Neural cell (in vitro differentiated cells): Measurements from ENCODE around the gene SYT13. TPM values are rescaled to one million over a fixed set of nuclear protein-coding genes. Genes with fewer than 3 reads are reported as not detected.

Experiments used
- H2AFZ ChIP-seq: fragments of 200-600, 300-800 bp; sonication (generic), shearing (Covaris generic); 2 replicates; pipeline ENCODE4 v1.6.0; 2014; ENCODE audit warnings: low read depth, mild to moderate bottlenecking, antibody characterized with exemption, low read length, moderate library complexity
- H3F3A ChIP-seq: fragments of 200-600 bp; shearing (Covaris generic); 2 replicates; pipeline ENCODE4 v1.6.1; 2016; ENCODE audit warnings: mild to moderate bottlenecking, moderate library complexity, mixed read lengths, antibody characterized with exemption, low read length; ENCODE audit not compliant: insufficient read depth, poor library complexity, severe bottlenecking
- H3K27ac ChIP-seq: fragments of 200-600, 300-800 bp; sonication (generic), shearing (Covaris generic); 2 replicates; pipeline ENCODE4 v1.5.1; 2014; ENCODE audit warnings: mild to moderate bottlenecking, low read length, moderate library complexity
- H3K27me3 ChIP-seq: fragments of 300-800, 200-600 bp; sonication (generic), shearing (Covaris generic); 2 replicates; pipeline ENCODE4 v1.6.0; 2014; ENCODE audit warnings: mild to moderate bottlenecking, low read depth, low read length, moderate library complexity; ENCODE audit not compliant: insufficient read depth
- H3K36me3 ChIP-seq: fragments of 300-800, 200-600 bp; sonication (generic), shearing (Covaris generic); 2 replicates; pipeline ENCODE4 v1.5.1; 2014; ENCODE audit warnings: mild to moderate bottlenecking, antibody characterized with exemption, low read length, moderate library complexity; ENCODE audit not compliant: insufficient read depth
- H3K4me2 ChIP-seq: fragments of 300-800, 200-600 bp; sonication (generic), shearing (Covaris generic); 2 replicates; pipeline ENCODE4 v1.6.0; 2014; ENCODE audit warnings: mild to moderate bottlenecking, low read length
- H3K4me3 ChIP-seq: fragments of 300-800, 200-600 bp; sonication (generic), shearing (Covaris generic); 2 replicates; pipeline ENCODE4 v1.5.1; 2014; ENCODE audit warnings: mild to moderate bottlenecking, low read length, moderate library complexity
- H3K79me2 ChIP-seq: fragments of 200-600 bp; shearing (Covaris generic); replicated peaks from 2 replicates; pipeline ENCODE4 v1.6.0; 2014; ENCODE audit warnings: mild to moderate bottlenecking, low read length, moderate library complexity; ENCODE audit not compliant: insufficient read depth
- H3K9ac ChIP-seq: fragments of 300-800, 200-600 bp; sonication (generic), shearing (Covaris generic); 2 replicates; pipeline ENCODE4 v1.6.1; 2016; ENCODE audit warnings: mild to moderate bottlenecking, low read length, mixed read lengths
- H3K9me2 ChIP-seq: fragments of 200-600 bp; shearing (Covaris generic); 2 replicates; pipeline ENCODE4 v1.6.1; 2016; ENCODE audit warnings: mild to moderate bottlenecking, low read length, mixed read lengths; ENCODE audit not compliant: insufficient read depth
- H3K9me3 ChIP-seq: fragments of 200-600, 300-800 bp; sonication (generic), shearing (Covaris generic); 2 replicates; pipeline ENCODE4 v1.6.1; 2016; ENCODE audit warnings: mild to moderate bottlenecking, mixed run types, low read length, moderate library complexity, mixed read lengths
- H4K20me1 ChIP-seq: fragments of 200-600 bp; shearing (Covaris generic); 2 replicates; pipeline ENCODE4 v1.6.1; 2016; ENCODE audit warnings: mild to moderate bottlenecking, mixed run types; ENCODE audit not compliant: insufficient read depth
- EP300 ChIP-seq: fragments of 450-650 bp; conservative IDR thresholded peaks from 2 replicates; pipeline ENCODE4 v1.6.1; 2014; ENCODE audit warnings: antibody characterized with exemption, mild to moderate bottlenecking, moderate library complexity; ENCODE audit not compliant: poor library complexity, severe bottlenecking
- EZH2 ChIP-seq: fragments of 200-600, 300-800 bp; shearing (Covaris generic), sonication (generic); IDR thresholded peaks from 2 replicates; pipeline ENCODE4 v1.6.1; 2014; ENCODE audit warnings: antibody characterized with exemption, low read length, borderline replicate concordance, mild to moderate bottlenecking; ENCODE audit not compliant: insufficient read depth, poor library complexity, severe bottlenecking
- MXI1 ChIP-seq: fragments of 450-650 bp; conservative IDR thresholded peaks from 2 replicates; pipeline ENCODE4 v1.6.1; 2014; ENCODE audit warnings: antibody characterized with exemption, mild to moderate bottlenecking; ENCODE audit not compliant: poor library complexity, severe bottlenecking
- POLR2AphosphoS5 ChIP-seq: IDR thresholded peaks from 2 replicates; pipeline ENCODE4 v1.6.1; 2012
- RAD21 ChIP-seq: fragments of 450-650 bp; conservative IDR thresholded peaks from 2 replicates; pipeline ENCODE4 v1.6.1; 2014; ENCODE audit warnings: antibody characterized with exemption, mild to moderate bottlenecking, moderate library complexity
- SMC3 ChIP-seq: fragments of 450-650 bp; conservative IDR thresholded peaks from 2 replicates; pipeline ENCODE4 v1.6.1; 2014; ENCODE audit warnings: antibody characterized with exemption, mild to moderate bottlenecking, moderate library complexity; ENCODE audit not compliant: poor library complexity
- TAF1 ChIP-seq: IDR thresholded peaks from 2 replicates; pipeline ENCODE4 v1.6.1; 2012; ENCODE audit warnings: low read depth
- polyA plus RNA-seq: library from polyadenylated mRNA; depleted of rRNA; stranded (reverse); fragments of >200 nt; gene quantifications from 2 replicates; pipeline ENCODE4 v1.2.3, GENCODE V29; 2014
- TF ChIP-seq, protein P1 (sequence below): fragments of 450-650 bp; IDR thresholded peaks from 2 replicates; pipeline ENCODE4 v1.5.1; 2014; ENCODE audit warnings: antibody characterized with exemption, mild to moderate bottlenecking, moderate library complexity; ENCODE audit not compliant: poor library complexity, severe bottlenecking
- TF ChIP-seq, protein P2 (sequence below): IDR thresholded peaks from 2 replicates; pipeline ENCODE4 v1.6.1; 2012; ENCODE audit warnings: borderline replicate concordance

The SYT13 gene
- polyA plus RNA-seq, 1 donor from 2014 or later: 60.8 TPM

GRCh38 chr11:45248501-45249011, 37.6 kb downstream of the SYT13 start:
- peaks cover 4% of the 10 kb centered on the region for H3K36me3 ChIP-seq
- no peak overlapping the region for H2AFZ ChIP-seq
- no peaks in the 10 kb centered on the region for H3K27me3 ChIP-seq
- H3K9me3 ChIP-seq: no peaks in the 10 kb centered on the region
- TF ChIP-seq, protein P1, sequence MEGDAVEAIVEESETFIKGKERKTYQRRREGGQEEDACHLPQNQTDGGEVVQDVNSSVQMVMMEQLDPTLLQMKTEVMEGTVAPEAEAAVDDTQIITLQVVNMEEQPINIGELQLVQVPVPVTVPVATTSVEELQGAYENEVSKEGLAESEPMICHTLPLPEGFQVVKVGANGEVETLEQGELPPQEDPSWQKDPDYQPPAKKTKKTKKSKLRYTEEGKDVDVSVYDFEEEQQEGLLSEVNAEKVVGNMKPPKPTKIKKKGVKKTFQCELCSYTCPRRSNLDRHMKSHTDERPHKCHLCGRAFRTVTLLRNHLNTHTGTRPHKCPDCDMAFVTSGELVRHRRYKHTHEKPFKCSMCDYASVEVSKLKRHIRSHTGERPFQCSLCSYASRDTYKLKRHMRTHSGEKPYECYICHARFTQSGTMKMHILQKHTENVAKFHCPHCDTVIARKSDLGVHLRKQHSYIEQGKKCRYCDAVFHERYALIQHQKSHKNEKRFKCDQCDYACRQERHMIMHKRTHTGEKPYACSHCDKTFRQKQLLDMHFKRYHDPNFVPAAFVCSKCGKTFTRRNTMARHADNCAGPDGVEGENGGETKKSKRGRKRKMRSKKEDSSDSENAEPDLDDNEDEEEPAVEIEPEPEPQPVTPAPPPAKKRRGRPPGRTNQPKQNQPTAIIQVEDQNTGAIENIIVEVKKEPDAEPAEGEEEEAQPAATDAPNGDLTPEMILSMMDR: no peak
- TF ChIP-seq SMC3 (no peak), TAF1 (no peak)
- no peak overlapping the region for H3K4me2 ChIP-seq
- no peaks in the 10 kb centered on the region for H3F3A ChIP-seq
- no peak overlapping the region for H3K4me3 ChIP-seq
- no peak overlapping the region for H3K9ac ChIP-seq
- H3K79me2 ChIP-seq: no peaks in the 10 kb centered on the region
- H3K9me2 ChIP-seq: no peaks in the 10 kb centered on the region
- H3K27ac ChIP-seq: no peak overlapping the region
- no peaks in the 10 kb centered on the region for H4K20me1 ChIP-seq

- Histone ChIP-seq H3K9me3 (no peaks in the 10 kb centered on the region), H3K27ac (no peak overlapping the region)
These were observed 38.7 kb downstream of the SYT13 start for GRCh38 chr11:45247433-45247832.

More at GRCh38 chr11:45247433-45247832, 38.7 kb downstream of the SYT13 start:
- H3K79me2 ChIP-seq: no peaks in the 10 kb centered on the region
- H3F3A ChIP-seq: no peaks in the 10 kb centered on the region
- H3K9ac ChIP-seq: no peak overlapping the region
- H3K4me3 ChIP-seq: no peak overlapping the region
- no peaks in the 10 kb centered on the region for H3K9me2 ChIP-seq
- peaks cover 4% of the 10 kb centered on the region for H3K36me3 ChIP-seq
- H4K20me1 ChIP-seq: no peaks in the 10 kb centered on the region
- H3K4me2 ChIP-seq: no peak overlapping the region
- H2AFZ ChIP-seq: no peak overlapping the region
- TF ChIP-seq MXI1: no peak
- TF ChIP-seq EP300: no peak
- no peak for TF ChIP-seq POLR2AphosphoS5
- no peak for TF ChIP-seq RAD21
- no peak for TF ChIP-seq TAF1
- TF ChIP-seq SMC3: no peak
- TF ChIP-seq, protein P1: no peak
- TF ChIP-seq EZH2: no peak
- TF ChIP-seq, protein P2, sequence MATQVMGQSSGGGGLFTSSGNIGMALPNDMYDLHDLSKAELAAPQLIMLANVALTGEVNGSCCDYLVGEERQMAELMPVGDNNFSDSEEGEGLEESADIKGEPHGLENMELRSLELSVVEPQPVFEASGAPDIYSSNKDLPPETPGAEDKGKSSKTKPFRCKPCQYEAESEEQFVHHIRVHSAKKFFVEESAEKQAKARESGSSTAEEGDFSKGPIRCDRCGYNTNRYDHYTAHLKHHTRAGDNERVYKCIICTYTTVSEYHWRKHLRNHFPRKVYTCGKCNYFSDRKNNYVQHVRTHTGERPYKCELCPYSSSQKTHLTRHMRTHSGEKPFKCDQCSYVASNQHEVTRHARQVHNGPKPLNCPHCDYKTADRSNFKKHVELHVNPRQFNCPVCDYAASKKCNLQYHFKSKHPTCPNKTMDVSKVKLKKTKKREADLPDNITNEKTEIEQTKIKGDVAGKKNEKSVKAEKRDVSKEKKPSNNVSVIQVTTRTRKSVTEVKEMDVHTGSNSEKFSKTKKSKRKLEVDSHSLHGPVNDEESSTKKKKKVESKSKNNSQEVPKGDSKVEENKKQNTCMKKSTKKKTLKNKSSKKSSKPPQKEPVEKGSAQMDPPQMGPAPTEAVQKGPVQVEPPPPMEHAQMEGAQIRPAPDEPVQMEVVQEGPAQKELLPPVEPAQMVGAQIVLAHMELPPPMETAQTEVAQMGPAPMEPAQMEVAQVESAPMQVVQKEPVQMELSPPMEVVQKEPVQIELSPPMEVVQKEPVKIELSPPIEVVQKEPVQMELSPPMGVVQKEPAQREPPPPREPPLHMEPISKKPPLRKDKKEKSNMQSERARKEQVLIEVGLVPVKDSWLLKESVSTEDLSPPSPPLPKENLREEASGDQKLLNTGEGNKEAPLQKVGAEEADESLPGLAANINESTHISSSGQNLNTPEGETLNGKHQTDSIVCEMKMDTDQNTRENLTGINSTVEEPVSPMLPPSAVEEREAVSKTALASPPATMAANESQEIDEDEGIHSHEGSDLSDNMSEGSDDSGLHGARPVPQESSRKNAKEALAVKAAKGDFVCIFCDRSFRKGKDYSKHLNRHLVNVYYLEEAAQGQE: no peak
- H3K27me3 ChIP-seq: no peaks in the 10 kb centered on the region
